NCI-H1417 treated with DMSO at 0.1 percent for 48 hours (cell line): ENCODE results near the gene CYB5R3.
"Not testable (repeated sequence)": the region's sequence is repeated elsewhere in the genome, so short reads cannot be mapped to it uniquely, and the experiment has no call there.

Source experiments
- DNase-seq: peaks from one replicate; lab custom pipeline; 2025; lab: John Stamatoyannopoulos, UW

CYB5R3 gene

DNA sequence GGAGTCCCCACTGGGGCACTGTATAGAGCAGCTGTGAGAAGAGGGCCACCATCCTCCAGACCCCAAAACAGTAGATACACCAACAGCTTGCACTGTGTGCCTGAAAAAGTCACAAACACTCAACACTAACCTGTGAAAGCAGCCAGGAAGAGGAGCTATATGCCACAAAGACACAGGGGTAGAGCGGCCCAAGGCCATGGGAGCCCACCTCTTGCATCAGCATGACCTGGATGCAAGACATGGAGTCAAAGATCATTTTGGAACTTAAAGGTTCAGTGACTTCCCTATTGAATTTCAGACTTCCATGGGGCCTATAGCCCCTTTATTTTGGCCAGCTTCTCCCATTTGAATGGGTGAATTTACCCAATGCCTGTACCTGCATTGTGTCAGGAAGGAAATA is 29.7 kb upstream of the CYB5R3 start:
- no peak for DNase-seq

DNA sequence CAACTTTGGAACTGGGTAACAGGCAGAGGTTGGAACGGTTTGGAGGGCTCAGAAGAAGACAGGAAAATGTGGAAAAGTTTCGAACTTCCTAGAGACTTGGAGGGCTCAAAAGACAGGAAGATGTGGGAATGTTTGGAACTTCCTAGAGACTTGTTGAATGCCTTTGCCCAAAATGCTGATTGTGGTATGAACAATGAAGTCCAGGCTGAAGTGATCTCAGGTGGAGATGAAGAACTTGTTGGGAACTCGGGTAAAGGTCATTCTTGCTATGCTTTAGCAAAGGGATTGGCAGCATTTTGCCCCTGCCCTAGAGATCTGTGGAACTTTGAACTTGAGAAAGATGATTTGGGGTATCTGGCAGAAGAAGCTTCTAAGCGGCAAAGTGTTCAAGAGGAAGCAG is 28.7 kb upstream of the CYB5R3 start:
- not testable (repeated sequence) for DNase-seq

DNA sequence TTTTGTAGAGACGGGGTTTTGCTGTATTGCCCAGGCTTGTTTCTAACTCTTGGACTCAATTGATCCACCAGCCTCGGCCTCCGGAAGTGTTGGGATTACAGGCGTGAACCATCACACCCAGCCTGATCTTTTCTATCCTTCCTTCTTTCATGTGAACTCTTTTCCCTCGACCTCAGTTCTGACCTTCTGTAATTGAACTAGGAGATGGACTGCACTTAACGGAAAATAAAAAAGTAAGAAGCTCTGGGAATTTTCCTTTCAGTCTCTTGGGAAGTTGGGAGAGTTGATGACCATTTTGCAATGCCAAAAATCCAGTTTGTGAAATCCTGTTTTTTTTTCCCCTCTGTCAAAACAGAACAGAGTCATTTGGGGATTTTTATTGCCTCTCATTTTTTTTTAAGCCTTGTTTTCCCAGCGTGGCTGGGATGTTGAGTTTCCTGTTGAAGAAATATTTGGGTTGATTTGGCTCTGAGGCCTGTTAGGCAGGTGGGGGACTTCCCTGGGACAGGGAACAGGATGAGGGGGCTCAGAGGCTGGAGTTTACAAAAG is 26.9 kb upstream of the CYB5R3 start:
- no peak for DNase-seq

GRCh38 chr22:42673898-42674401 is 24.8 kb upstream of the CYB5R3 start:
- DNase-seq: no peak

GRCh38 chr22:42673071-42673470 is 23.9 kb upstream of the CYB5R3 start:
- DNase-seq: not testable (repeated sequence)

DNA sequence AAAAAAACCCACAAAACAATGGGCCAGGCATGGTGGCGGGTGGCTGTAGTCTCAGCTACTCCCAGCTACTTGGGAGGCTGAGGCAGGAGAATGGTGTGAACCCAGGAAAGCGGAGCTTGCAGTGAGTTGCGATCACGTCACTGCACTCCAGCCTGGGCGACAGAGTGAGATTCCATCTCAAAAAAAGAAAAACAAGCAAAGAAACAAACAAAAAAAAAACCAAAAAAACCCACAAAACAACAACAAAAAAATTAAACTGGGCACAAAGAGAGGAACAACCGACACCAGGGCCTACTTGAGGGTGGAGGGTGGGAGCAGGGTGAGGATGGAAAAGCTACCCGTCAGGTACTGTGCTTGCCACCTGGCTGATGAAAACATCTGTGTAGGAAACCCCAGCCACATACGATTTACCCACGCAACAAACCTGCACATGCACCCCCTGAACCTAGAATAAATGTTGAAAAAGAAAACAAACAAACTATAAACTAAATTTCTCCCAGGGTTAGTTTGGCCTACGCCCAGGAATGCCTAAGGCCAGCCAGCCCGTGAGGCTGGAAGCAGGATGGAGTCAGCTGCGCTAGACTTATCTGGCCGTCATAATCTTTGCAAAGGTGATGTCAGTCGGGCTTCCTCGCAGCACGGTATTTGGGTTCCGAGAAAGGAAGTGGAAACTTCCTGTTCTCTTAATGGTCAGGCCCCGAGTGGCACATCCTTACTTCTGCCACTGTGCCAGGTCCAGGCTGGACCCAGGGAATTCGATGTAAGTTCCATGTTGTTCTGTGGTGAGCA is 21.9 kb upstream of the CYB5R3 start:
- no peak for DNase-seq

- DNase-seq: no peak
Measured at GRCh38 chr22:42670046-42670445, 20.9 kb upstream of the CYB5R3 start.

DNA sequence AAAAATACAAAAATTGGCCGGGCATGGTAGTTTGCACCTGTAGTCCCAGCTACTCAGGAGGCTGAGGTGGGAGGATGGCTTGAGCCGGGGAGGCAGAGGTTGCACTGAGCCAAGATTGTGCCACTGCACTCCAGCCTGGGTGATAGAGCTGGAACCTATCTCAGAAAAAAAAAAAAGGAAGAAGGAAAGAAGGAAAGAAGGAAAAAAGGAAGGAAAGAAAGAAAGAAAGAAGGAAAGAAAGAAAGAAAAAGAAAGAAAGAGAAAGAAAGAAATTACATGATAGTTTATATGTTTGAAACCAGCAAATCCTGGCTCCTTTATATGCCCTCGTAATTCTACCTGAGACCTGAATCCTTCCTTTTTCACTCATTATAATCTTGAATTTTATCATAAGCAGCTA is 17.2 kb upstream of the CYB5R3 start:
- DNase-seq: not testable (repeated sequence)

DNA sequence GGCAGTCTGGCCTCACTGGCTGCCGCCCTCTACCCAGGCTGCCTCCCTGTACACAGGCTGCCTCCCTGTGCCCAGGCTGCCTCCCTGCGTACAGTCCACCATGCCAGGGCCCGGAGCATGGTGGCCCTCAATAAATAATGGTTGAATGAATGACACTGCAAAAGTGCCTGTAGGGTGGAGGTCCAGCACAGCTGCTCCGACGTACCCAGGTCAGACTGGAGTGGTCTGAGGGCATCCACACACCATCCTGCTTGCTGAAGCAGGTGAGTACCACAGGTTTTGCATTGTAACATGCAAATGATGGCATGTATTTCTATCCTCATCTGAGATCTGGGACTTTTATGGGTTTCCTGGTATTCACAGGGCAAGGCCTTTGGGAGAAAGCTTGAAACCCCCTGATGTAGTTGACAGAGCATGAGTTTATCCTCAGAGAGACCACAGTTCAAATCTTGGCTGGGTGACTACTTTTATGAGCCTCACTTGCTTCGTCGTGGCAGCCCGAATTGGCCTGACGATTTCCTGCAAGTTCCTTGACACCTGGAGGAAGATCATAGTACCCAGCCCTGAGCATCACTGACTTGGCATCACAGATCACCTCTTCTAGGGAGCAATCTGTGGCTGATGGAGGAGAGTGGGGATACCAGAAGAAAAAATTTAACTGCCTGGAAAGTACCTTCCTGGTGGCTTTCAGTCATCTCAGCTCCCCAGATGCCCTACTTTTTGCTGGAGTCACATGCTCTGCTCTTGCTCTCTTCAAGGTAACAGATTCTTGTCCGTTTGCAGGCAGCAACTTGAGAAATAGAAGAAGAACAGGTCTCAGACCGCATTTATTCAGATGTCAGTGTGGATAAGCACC is 16.0 kb upstream of the CYB5R3 start:
- DNase-seq: no peak

- DNase-seq: no peak
Measured at GRCh38 chr22:42661985-42662831, 13.0 kb upstream of the CYB5R3 start.

DNA sequence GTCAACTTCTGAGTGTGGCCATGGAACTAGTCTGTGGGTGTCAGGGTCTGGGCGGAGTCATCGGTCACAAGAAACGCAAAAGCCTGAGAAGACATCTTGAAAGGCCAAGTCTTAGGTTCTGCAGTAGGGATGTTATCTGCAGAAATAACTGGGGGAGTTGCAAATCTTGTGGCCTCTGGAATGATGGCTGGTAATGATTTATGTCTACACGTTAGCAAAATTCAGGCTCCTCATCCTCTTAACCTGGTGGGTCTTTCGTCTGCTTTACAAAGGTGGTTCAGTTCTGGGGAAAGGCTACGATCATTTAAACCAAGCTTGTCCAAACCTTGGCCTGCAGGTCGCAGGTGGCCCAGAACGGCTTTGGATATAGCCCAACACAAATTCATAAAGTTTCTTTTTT is 7.4 kb upstream of the CYB5R3 start:
- no peak for DNase-seq

- DNase-seq: no peak
Measured at GRCh38 chr22:42655693-42656092, 6.5 kb upstream of the CYB5R3 start.

- DNase-seq: no peak
Measured at GRCh38 chr22:42654436-42655073, 5.4 kb upstream of the CYB5R3 start.

GRCh38 chr22:42653999-42654398 is 4.8 kb upstream of the CYB5R3 start:
- no peak for DNase-seq

DNA sequence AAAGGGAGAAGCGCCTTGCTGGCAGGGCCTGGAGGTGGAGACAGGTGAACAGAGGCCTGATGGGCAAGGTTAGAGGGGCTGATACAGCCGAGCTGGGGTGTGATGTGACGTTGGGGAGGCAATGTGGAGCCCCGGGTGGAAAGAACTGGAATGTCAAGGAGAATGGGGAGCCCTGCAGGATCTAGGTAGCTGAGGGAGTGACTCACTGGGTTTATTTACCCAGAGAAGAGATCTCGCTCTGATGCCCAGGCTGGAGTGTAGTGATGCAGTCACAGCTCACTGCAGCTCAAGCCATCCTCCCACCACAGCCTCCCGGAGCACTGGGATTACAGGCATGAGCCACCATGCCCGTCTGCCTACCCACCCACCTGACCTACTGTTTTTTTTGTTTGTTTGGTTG is 1.9 kb upstream of the CYB5R3 start:
- DNase-seq: no peak

- DNase-seq: no peak
Measured at GRCh38 chr22:42648368-42649245, 585 bp downstream of the CYB5R3 start.

DNA sequence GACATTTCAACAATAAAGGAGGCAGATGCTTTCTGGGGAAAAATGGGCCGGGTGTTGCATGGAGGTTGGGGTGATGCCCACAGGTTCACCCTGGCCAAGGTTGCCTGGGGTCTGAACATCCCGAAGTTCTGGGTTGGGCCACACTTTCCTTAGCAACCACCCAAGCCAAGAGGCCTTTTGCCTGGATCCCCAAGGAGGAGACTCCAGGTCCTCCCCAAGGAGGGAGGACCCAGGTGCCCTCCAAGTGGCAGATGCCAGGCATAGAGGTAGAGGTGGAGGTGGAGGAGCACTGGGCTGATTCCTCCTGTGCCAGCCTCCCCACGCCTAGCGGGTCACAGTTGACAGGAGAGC is 1.2 kb downstream of the CYB5R3 start:
- DNase-seq: no peak

- no peak for DNase-seq
Measured at GRCh38 chr22:42646569-42647525, 2.3 kb downstream of the CYB5R3 start.

GRCh38 chr22:42645938-42646568 is 3.1 kb downstream of the CYB5R3 start:
- DNase-seq: no peak
